GM12878 (cell line): ENCODE results near the gene TNFRSF1B. TPM values are rescaled to one million over a fixed set of nuclear protein-coding genes. Genes with fewer than 3 reads are reported as not detected.

Source experiments
- ATAC-seq: fragments of 200-7000 bp; cut with Tn5 transposase; 3 replicates; pipeline ENCODE4 v1.9.1; 2020; ENCODE audit warnings: mild to moderate bottlenecking, moderate library complexity
- BruUV-seq: library from RNA; stranded (reverse); fragments of 400-500 nt; replicated peaks from 2 replicates; lab custom pipeline; 2021; lab: Mats Ljungman, UMichigan
- CTCF ChIA-PET: fragments of 300-600 bp; sonication (Branson Sonifier 250); formaldehyde crosslinking; extraction: SDS; loops from one replicate; lab custom pipeline; 2021; ENCODE audit warnings: inconsistent platforms; lab: Yijun Ruan, JAX
- POLR2A ChIA-PET: fragments of 350-600 bp; formaldehyde crosslinking; extraction: SDS; loops from one replicate; lab custom pipeline; 2021; ENCODE audit warnings: inconsistent platforms; lab: Charles Lee
- RAD21 ChIA-PET: fragments of 300-600 bp; sonication (Branson Sonifier 250); formaldehyde crosslinking; loops from one replicate; lab custom pipeline; 2023; ENCODE audit warnings: antibody characterized with exemption; ENCODE audit not compliant: unreplicated experiment; lab: Charles Lee
- SMC1A ChIA-PET: fragments of 300-600 bp; sonication (Branson Sonifier 250); formaldehyde crosslinking; loops from one replicate; lab custom pipeline; 2023; ENCODE audit not compliant: unreplicated experiment, uncharacterized antibody; lab: Charles Lee
- DNase-seq: peaks from one replicate; pipeline ENCODE4 v3.0.0-alpha.2; 2011; ENCODE audit warnings: low read depth, low spot score
- FAIRE-seq: peaks from 3 replicates; lab custom pipeline; 2011; peaks lifted over from hg19 to GRCh38; lab: Jason Lieb, UNC
- H2AFZ ChIP-seq: 2 replicates; pipeline ENCODE4 v1.6.0; 2011; ENCODE audit warnings: low read depth, low read length, control low read depth; ENCODE audit not compliant: control insufficient read depth
- H3K27ac ChIP-seq: 2 replicates; pipeline ENCODE4 v1.5.1; 2011; ENCODE audit warnings: control low read depth; ENCODE audit not compliant: control insufficient read depth, insufficient read depth
- H3K27me3 ChIP-seq, 2 experiments: replicated peaks in 1 of 2; 2 replicates each; pipeline versions ENCODE4 v1.6.0 to v1.6.1; 2011; ENCODE audit warnings: low read length in 1 of 2; ENCODE audit not compliant: control insufficient read depth in 2 of 2, insufficient read depth in 2 of 2
- H3K36me3 ChIP-seq, 2 experiments: 2 replicates each; pipeline ENCODE4 v1.5.1; 2011; ENCODE audit warnings: low read length in 1 of 2; ENCODE audit not compliant: control insufficient read depth in 2 of 2, insufficient read depth in 2 of 2
- H3K4me1 ChIP-seq: 2 replicates; pipeline ENCODE4 v1.6.1; 2011; ENCODE audit warnings: mild to moderate bottlenecking, low read length, moderate library complexity, mixed read lengths; ENCODE audit not compliant: control insufficient read depth, insufficient read depth
- H3K4me2 ChIP-seq: 2 replicates; pipeline ENCODE4 v1.6.0; 2011; ENCODE audit warnings: control low read depth; ENCODE audit not compliant: control insufficient read depth, insufficient read depth
- H3K4me3 ChIP-seq: fragments of 200-600 bp; sonication (generic); 2 replicates; pipeline ENCODE4 v1.5.1; 2016
- H3K79me2 ChIP-seq: 2 replicates; pipeline ENCODE4 v1.6.0; 2011; ENCODE audit warnings: low read length; ENCODE audit not compliant: control insufficient read depth, insufficient read depth
- H3K9ac ChIP-seq: 2 replicates; pipeline ENCODE4 v1.8.0; 2011; ENCODE audit warnings: low read length, control low read depth, mixed read lengths; ENCODE audit not compliant: control insufficient read depth, insufficient read depth
- H3K9me3 ChIP-seq: replicated peaks from 3 replicates; pipeline ENCODE4 v1.5.1; 2011; ENCODE audit warnings: mild to moderate bottlenecking, low read length; ENCODE audit not compliant: control insufficient read depth, insufficient read depth
- H4K20me1 ChIP-seq: 2 replicates; pipeline ENCODE4 v1.6.0; 2011; ENCODE audit not compliant: control insufficient read depth, insufficient read depth
- BACH1 ChIP-seq: fragments of 450-650 bp; IDR thresholded peaks from 2 replicates; pipeline ENCODE4 v1.6.1; 2017; ENCODE audit warnings: mild to moderate bottlenecking, borderline replicate concordance
- RAD51 ChIP-seq: fragments of 450-650 bp; IDR thresholded peaks from 2 replicates; pipeline ENCODE4 v1.6.1; 2016; ENCODE audit warnings: moderate library complexity, mild to moderate bottlenecking, inconsistent platforms
- WGBS: methylation state at CpG from one replicate; pipeline ENCODE4 v1.1.6; 2016; ENCODE audit warnings: low lambda C conversion rate; ENCODE audit not compliant: insufficient replicate concordance, insufficient coverage; ENCODE audit errors: missing lambda C conversion rate; 5-methylcytosine and 5-hydroxymethylcytosine counted together
- in situ Hi-C: fragments of 300-500 bp; cut with MboI; formaldehyde crosslinking; loops from 9 replicates; pipeline ENCODE4 v1.14.3; 2018; ENCODE audit warnings: mixed read lengths
- intact Hi-C: fragments of 100-400 bp; cut with micrococcal nuclease; formaldehyde crosslinking; loops from one replicate; pipeline ENCODE4 v1.14.2; 2022; ENCODE audit not compliant: unreplicated experiment
- polyA plus RNA-seq, 11 experiments: library from polyadenylated mRNA; depleted of rRNA in 4 of 11; unstranded in 6 of 11; stranded (reverse) in 5 of 11; fragments of >200 nt; fragmentation: Nextera tagmentation in 4 of 11; fragmentation: Illumina TruSeq in 1 of 11; extraction: Ambion mirVana in 4 of 11; extraction: Trizol in 1 of 11; gene quantifications; 1 replicate in 1 of 11; 2 replicates in 10 of 11; pipeline versions ENCODE4 v1.2.1 to v1.2.3, GENCODE V29; 2011 to 2016; ENCODE audit warnings: inconsistent platforms in 2 of 11, missing spikeins in 2 of 11, low read depth in 1 of 11
- total RNA-seq, 4 experiments: library from RNA; depleted of rRNA in 3 of 4; stranded (reverse); fragments of >200 nt in 3 of 4; fragmentation: Illumina TruSeq in 1 of 4; extraction: Trizol in 1 of 4; gene quantifications; 2 replicates each; pipeline versions ENCODE4 v1.2.1 to v1.2.3, GENCODE V29; 2013 to 2021
- TF ChIP-seq, protein P1 (sequence below): fragments of 450-650 bp; IDR thresholded peaks from 2 replicates; pipeline ENCODE4 v1.6.1; 2014; ENCODE audit warnings: mild to moderate bottlenecking

Gene TNFRSF1B
- total and polyA plus RNA-seq, 10 of the 15 experiments (the other 5 are each of a cell fraction or from before 2014, with no cell fraction given), result 10.1 to 87.2 (median 37.3) TPM

DNA sequence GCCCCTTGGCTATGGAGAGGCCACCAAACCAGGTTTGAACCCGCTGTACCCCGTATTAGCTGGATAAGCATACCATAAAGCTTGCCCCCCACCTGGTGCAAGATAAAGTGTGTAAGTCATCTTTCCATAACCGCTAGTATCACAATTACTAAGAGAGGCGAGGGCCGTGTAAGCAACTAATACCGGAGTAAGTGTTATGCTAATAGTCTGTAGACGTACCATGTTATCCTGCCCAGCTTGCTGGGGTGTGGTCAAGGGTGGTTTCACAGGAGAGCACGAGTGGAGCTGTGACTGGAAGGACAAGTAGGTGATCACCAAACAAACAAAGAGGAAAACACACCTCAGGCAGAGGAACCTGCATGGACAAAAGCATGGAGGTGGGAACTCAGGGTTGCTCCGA, 3.6 kb upstream of the TNFRSF1B start (continued):
- peak; percentile 19; the same call in 1 of the 2 replicates for TF ChIP-seq BACH1

DNA sequence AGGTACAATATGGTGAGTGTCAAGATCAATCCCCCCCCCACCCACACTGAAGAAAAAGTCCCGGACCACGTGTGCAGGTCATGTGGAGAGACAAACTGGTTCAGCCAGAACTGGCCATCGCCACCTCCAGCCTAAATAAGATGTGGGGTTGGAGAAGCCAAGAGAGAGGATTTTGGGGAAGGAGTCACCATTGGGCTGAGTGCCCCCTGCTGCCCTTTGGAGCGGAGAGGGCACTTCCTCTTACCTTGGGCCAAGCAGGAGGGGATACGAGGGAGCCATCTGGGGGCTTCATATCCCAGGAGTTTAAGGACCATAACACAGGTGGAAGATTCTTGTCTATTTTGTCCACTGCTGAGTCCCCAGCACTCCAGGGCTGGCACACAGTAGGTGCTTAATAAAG, 2.6 kb upstream of the TNFRSF1B start:
- Histone ChIP-seq H3K4me3 (no peak overlapping the region), H3K36me3 (no peaks in the 10 kb centered on the region), H3K9me3 (no peaks in the 10 kb centered on the region), H2AFZ (no peak overlapping the region), H3K4me1 (peaks cover 58% of the 10 kb centered on the region), H4K20me1 (no peaks in the 10 kb centered on the region; the same call in 1 of the 2 replicates), H3K4me2 (no peak overlapping the region), H3K27ac (peak overlapping the region; percentile 89; the same call in 1 of the 2 replicates), H3K79me2 (peaks cover 26% of the 10 kb centered on the region), H3K27me3 (no peaks in the 10 kb centered on the region), H3K9ac (no peak overlapping the region)
- DNase-seq (no peak), ATAC-seq (no peak), FAIRE-seq (no peak)
- no TSS peak for BruUV-seq
- WGBS, result 85% methylated on average over 5 of the region's 5 CpGs
- CTCF ChIA-PET, result interaction anchor here (1.2 to 3.4 kb wide), 3 partner anchors 15 to 35 kb away, joined by 3 to 19 read pairs (median 3); no protein-coding TSS in a partner anchor
- RAD21 ChIA-PET, result interaction anchor here (5.1 to 8.2 kb wide), 2 partner anchors 16 to 17 kb away, joined by 118 to 119 read pairs; no protein-coding TSS in a partner anchor
- TF ChIP-seq, protein P1, sequence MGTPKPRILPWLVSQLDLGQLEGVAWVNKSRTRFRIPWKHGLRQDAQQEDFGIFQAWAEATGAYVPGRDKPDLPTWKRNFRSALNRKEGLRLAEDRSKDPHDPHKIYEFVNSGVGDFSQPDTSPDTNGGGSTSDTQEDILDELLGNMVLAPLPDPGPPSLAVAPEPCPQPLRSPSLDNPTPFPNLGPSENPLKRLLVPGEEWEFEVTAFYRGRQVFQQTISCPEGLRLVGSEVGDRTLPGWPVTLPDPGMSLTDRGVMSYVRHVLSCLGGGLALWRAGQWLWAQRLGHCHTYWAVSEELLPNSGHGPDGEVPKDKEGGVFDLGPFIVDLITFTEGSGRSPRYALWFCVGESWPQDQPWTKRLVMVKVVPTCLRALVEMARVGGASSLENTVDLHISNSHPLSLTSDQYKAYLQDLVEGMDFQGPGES, result no peak
- peak; percentile 63; the same call in 1 of the 2 replicates for TF ChIP-seq RAD51
- in situ Hi-C loops, result loop anchor here (25.0 kb wide), 1 partner anchor 1573 kb away; no protein-coding TSS in a partner anchor
- intact Hi-C loops, result loop anchor here (5.0 kb wide), 2 partner anchors 33 to 117 kb away; no protein-coding TSS in a partner anchor
- POLR2A ChIA-PET, result interaction anchor here (1.3 to 2.4 kb wide), 3 partner anchors 8 to 19 kb away, joined by 8 read pairs; no protein-coding TSS in a partner anchor
- SMC1A ChIA-PET, result interaction anchor here (1.0 to 20.8 kb wide), 4 partner anchors 16 to 39 kb away, joined by 4 to 347 read pairs (median 7); no protein-coding TSS in a partner anchor
